ENCODE data around the gene B9D1. TPM values are rescaled to one million over a fixed set of nuclear protein-coding genes. Genes with fewer than 3 reads are reported as not detected.

The B9D1 gene
- total RNA-seq, 2 donors from 2014 or later, result 37.7 to 42.8 TPM

GRCh38 chr17:19331134-19331533, 31.4 kb downstream of the B9D1 start:
- peaks cover 4% of the 10 kb centered on the region for H3K4me1 Mint-ChIP-seq
- peaks cover under 1% of the 10 kb centered on the region for H3K9me3 ChIP-seq (ENCODE audit: control insufficient read depth, low read length)
- H3K9ac ChIP-seq (ENCODE audit: extremely low read depth, low read length, poor library complexity, severe bottlenecking), result no peak overlapping the region
- no peaks in the 10 kb centered on the region for H3K27me3 ChIP-seq (ENCODE audit: control insufficient read depth, insufficient read depth, low read length, poor library complexity, severe bottlenecking)
- no peaks in the 10 kb centered on the region for H3K4me1 ChIP-seq (ENCODE audit: control insufficient read depth, insufficient read depth, low read length)
- H3K27me3 Mint-ChIP-seq (ENCODE audit: insufficient read depth), result no peaks in the 10 kb centered on the region
- peaks cover 32% of the 10 kb centered on the region for H3K36me3 Mint-ChIP-seq (ENCODE audit: low read depth)
- no peak for DNase-seq
- WGBS, 2 experiments (ENCODE audit: insufficient coverage in 1 of 2, insufficient read length in 1 of 2), result 63 to 94% methylated on average over 4 of the region's 4 CpGs
- H3K27ac Mint-ChIP-seq, result no peak overlapping the region
- peaks cover 4% of the 10 kb centered on the region for H3K9me3 Mint-ChIP-seq
- no peak overlapping the region for H3K4me3 Mint-ChIP-seq
- TF ChIP-seq CTCF (conservative IDR thresholded peaks at IDR 0.05), result no peak
- no peak overlapping the region for H3K4me3 ChIP-seq (ENCODE audit: low read length)
- H3K27ac ChIP-seq (ENCODE audit: low read depth, low read length), result peak overlapping the region; percentile 79
- H3K36me3 ChIP-seq (ENCODE audit: control insufficient read depth, insufficient read depth, low read length), result peaks cover 35% of the 10 kb centered on the region

GRCh38 chr17:19330271-19330670, 32.3 kb downstream of the B9D1 start:
- no peak overlapping the region for H3K9ac ChIP-seq (ENCODE audit: extremely low read depth, low read length, poor library complexity, severe bottlenecking)
- peaks cover 41% of the 10 kb centered on the region for H3K36me3 ChIP-seq (ENCODE audit: control insufficient read depth, insufficient read depth, low read length)
- peaks cover 8% of the 10 kb centered on the region for H3K9me3 ChIP-seq (ENCODE audit: control insufficient read depth, low read length)
- no peak for DNase-seq
- peaks cover 4% of the 10 kb centered on the region for H3K4me1 Mint-ChIP-seq
- peaks cover 37% of the 10 kb centered on the region for H3K36me3 Mint-ChIP-seq (ENCODE audit: low read depth)
- no peaks in the 10 kb centered on the region for H3K4me1 ChIP-seq (ENCODE audit: control insufficient read depth, insufficient read depth, low read length)
- no peak overlapping the region for H3K4me3 Mint-ChIP-seq
- peaks cover 11% of the 10 kb centered on the region for H3K9me3 Mint-ChIP-seq
- WGBS, 2 experiments (ENCODE audit: insufficient coverage in 1 of 2, insufficient read length in 1 of 2), result 79 to 89% methylated on average over 3 of the region's 3 CpGs
- peak overlapping the region; percentile 74 for H3K27ac Mint-ChIP-seq
- TF ChIP-seq CTCF (conservative IDR thresholded peaks at IDR 0.05), result no peak
- no peaks in the 10 kb centered on the region for H3K27me3 ChIP-seq (ENCODE audit: control insufficient read depth, insufficient read depth, low read length, poor library complexity, severe bottlenecking)
- no peak overlapping the region for H3K4me3 ChIP-seq (ENCODE audit: low read length)
- peak overlapping the region; percentile 79 for H3K27ac ChIP-seq (ENCODE audit: low read depth, low read length)
- H3K27me3 Mint-ChIP-seq (ENCODE audit: insufficient read depth), result no peaks in the 10 kb centered on the region

- H3K4me3 ChIP-seq (ENCODE audit: low read length), result no peak overlapping the region
Observed at GRCh38 chr17:19329839-19330238, 32.7 kb downstream of the B9D1 start.

More at GRCh38 chr17:19329839-19330238, 32.7 kb downstream of the B9D1 start:
- Histone ChIP-seq H3K36me3 (ENCODE audit: control insufficient read depth, insufficient read depth, low read length) (peaks cover 46% of the 10 kb centered on the region), H3K27me3 (ENCODE audit: control insufficient read depth, insufficient read depth, low read length, poor library complexity, severe bottlenecking) (no peaks in the 10 kb centered on the region), H3K4me1 (ENCODE audit: control insufficient read depth, insufficient read depth, low read length) (no peaks in the 10 kb centered on the region), H3K9me3 (ENCODE audit: control insufficient read depth, low read length) (peaks cover 12% of the 10 kb centered on the region), H3K27ac (ENCODE audit: low read depth, low read length) (no peak overlapping the region), H3K9ac (ENCODE audit: extremely low read depth, low read length, poor library complexity, severe bottlenecking) (no peak overlapping the region)
- Mint-ChIP-seq H3K36me3 (ENCODE audit: low read depth) (peaks cover 42% of the 10 kb centered on the region), H3K9me3 (peaks cover 15% of the 10 kb centered on the region), H3K4me1 (peaks cover 4% of the 10 kb centered on the region), H3K27me3 (ENCODE audit: insufficient read depth) (no peaks in the 10 kb centered on the region), H3K4me3 (no peak overlapping the region), H3K27ac (no peak overlapping the region)
- TF ChIP-seq CTCF (conservative IDR thresholded peaks at IDR 0.05), result no peak
- DNase-seq, result no peak
- WGBS, 2 experiments (ENCODE audit: insufficient coverage in 1 of 2, insufficient read length in 1 of 2), result 100% methylated on average over 2 of the region's 2 CpGs; no CpG with 5 or more reads in 1 of the 2 experiments
